ENCODE results near the gene C17orf107. TPM values are rescaled to one million over a fixed set of nuclear protein-coding genes. Genes with fewer than 3 reads are reported as not detected.

Gene C17orf107
- total and polyA plus RNA-seq, 2 of the 13 experiments (the other 11 are each of a cell fraction or from before 2014, with no cell fraction given): 0.20 to 0.59 TPM

GRCh38 chr17:4948166-4948930 is 49.0 kb downstream of the C17orf107 start, which contains the start of gene PFN1 (continued):
- TF ChIP-seq SP140L (CRISPR knock-in tag; IDR thresholded peaks at IDR 0.05; ENCODE audit: borderline replicate concordance) (no peak), ZNF124 (CRISPR knock-in tag; IDR thresholded peaks at IDR 0.05) (no peak), CREBL2 (CRISPR knock-in tag; IDR thresholded peaks at IDR 0.05; ENCODE audit: borderline replicate concordance) (no peak), ZNF383 (CRISPR knock-in tag; IDR thresholded peaks at IDR 0.05; ENCODE audit: borderline replicate concordance) (no peak), ZNF639 (CRISPR knock-in tag; conservative IDR thresholded peaks at IDR 0.05) (no peak; the same call in none of the 2 replicates), ZNF362 (CRISPR knock-in tag; IDR thresholded peaks at IDR 0.05; ENCODE audit: borderline replicate concordance) (peak; percentile 46; the same call in 1 of the 2 replicates), MNT (IDR thresholded peaks at IDR 0.05) (no peak), RBM22 (optimal IDR thresholded peaks at IDR 0.05; ENCODE audit: low read length) (no peak), ZNF740 (CRISPR knock-in tag; IDR thresholded peaks at IDR 0.05) (peak; percentile 67; the same call in 1 of the 2 replicates), SNAPC4 (CRISPR knock-in tag; IDR thresholded peaks at IDR 0.05) (peak; percentile 77), IRF1 (CRISPR knock-in tag; IDR thresholded peaks at IDR 0.05; ENCODE audit: low read depth) (no peak), FOSL1 (CRISPR knock-in tag; IDR thresholded peaks at IDR 0.05; ENCODE audit: borderline replicate concordance) (no peak), POLR2AphosphoS2 (IDR thresholded peaks at IDR 0.05; ENCODE audit: low read depth, low read length) (no peak), MXD4 (CRISPR knock-in tag; IDR thresholded peaks at IDR 0.05) (peak; percentile 85; the same call in 1 of the 2 replicates), FUBP1 (CRISPR knock-in tag; IDR thresholded peaks at IDR 0.05; ENCODE audit: borderline replicate concordance) (no peak)

All from HepG2 (cell line).